Endodermal cell (in vitro differentiated cells): Measurements from ENCODE around the gene ZBTB37. TPM values are rescaled to one million over a fixed set of nuclear protein-coding genes. Genes with fewer than 3 reads are reported as not detected.

Source experiments
- DNase-seq: peaks from one replicate; pipeline ENCODE4 v3.0.0-alpha.2; 2017
- H3K27ac ChIP-seq: 2 replicates; pipeline ENCODE4 v1.5.1; 2013; ENCODE audit warnings: mild to moderate bottlenecking, low read depth, low read length, moderate library complexity
- H3K27me3 ChIP-seq: 2 replicates; pipeline ENCODE4 v1.6.1; 2013; ENCODE audit warnings: mild to moderate bottlenecking, low read length, moderate library complexity; ENCODE audit not compliant: insufficient read depth, control insufficient read depth, poor library complexity, severe bottlenecking
- H3K36me3 ChIP-seq: 2 replicates; pipeline ENCODE4 v1.7.0; 2013; ENCODE audit warnings: mild to moderate bottlenecking, low read length, moderate library complexity; ENCODE audit not compliant: control insufficient read depth, insufficient read depth
- H3K4me1 ChIP-seq: one replicate; pipeline ENCODE4 v1.7.0; 2013; ENCODE audit warnings: low read length; ENCODE audit not compliant: control insufficient read depth, insufficient read depth
- H3K4me3 ChIP-seq: 2 replicates; pipeline ENCODE4 v1.5.1; 2013; ENCODE audit warnings: mild to moderate bottlenecking, low read length, moderate library complexity
- H3K9ac ChIP-seq: 2 replicates; pipeline ENCODE4 v1.6.1; 2013; ENCODE audit warnings: mild to moderate bottlenecking, low read length, moderate library complexity; ENCODE audit not compliant: poor library complexity, severe bottlenecking; ENCODE audit errors: extremely low read depth
- H3K9me3 ChIP-seq: 2 replicates; pipeline ENCODE4 v1.6.1; 2013; ENCODE audit warnings: mild to moderate bottlenecking, low read length, moderate library complexity; ENCODE audit not compliant: control insufficient read depth
- H3K27ac Mint-ChIP-seq: 2 replicates; pipeline ENCODE4 v1.8.0; 2020; ENCODE audit warnings: mixed read lengths
- H3K27me3 Mint-ChIP-seq: 2 replicates; pipeline ENCODE4 v1.8.0; 2021; ENCODE audit warnings: mild to moderate bottlenecking, mixed read lengths; ENCODE audit not compliant: insufficient read depth
- H3K36me3 Mint-ChIP-seq: 2 replicates; pipeline ENCODE4 v1.8.0; 2020; ENCODE audit warnings: low read depth, mixed read lengths
- H3K4me1 Mint-ChIP-seq: 2 replicates; pipeline ENCODE4 v1.8.0; 2020; ENCODE audit warnings: mixed read lengths
- H3K4me3 Mint-ChIP-seq: 2 replicates; pipeline ENCODE4 v1.8.0; 2020; ENCODE audit warnings: mild to moderate bottlenecking, moderate library complexity, mixed read lengths
- H3K9me3 Mint-ChIP-seq: 2 replicates; pipeline ENCODE4 v1.8.0; 2020; ENCODE audit warnings: mild to moderate bottlenecking, mixed read lengths
- CTCF ChIP-seq: fragments of 200-600 bp; sonication (generic); conservative IDR thresholded peaks from 2 replicates; pipeline ENCODE4 v1.5.0; 2021; ENCODE audit warnings: antibody characterized with exemption, mild to moderate bottlenecking
- WGBS, 2 experiments: methylation state at CpG; one replicate each; pipeline versions ENCODE4 v1.1.5 to v1.1.7; 2013; ENCODE audit warnings: missing lambda C conversion rate in 2 of 2, mixed read lengths in 1 of 2; ENCODE audit not compliant: insufficient coverage in 1 of 2, insufficient read length in 1 of 2; 5-methylcytosine and 5-hydroxymethylcytosine counted together
- total RNA-seq, 2 donors: library from RNA; stranded (reverse); fragmentation: NEBNext Ultra II Directional in 1 of 2; extraction: Animal tissue kit (Norgen Biotek cat#: 25700) in 1 of 2; gene quantifications; 2 replicates in 1 of 2; 3 replicates in 1 of 2; pipeline ENCODE4 v1.2.1, GENCODE V29; 2021

ZBTB37 gene
- total RNA-seq, 2 donors from 2014 or later, result 17.4 to 24.2 TPM

DNA sequence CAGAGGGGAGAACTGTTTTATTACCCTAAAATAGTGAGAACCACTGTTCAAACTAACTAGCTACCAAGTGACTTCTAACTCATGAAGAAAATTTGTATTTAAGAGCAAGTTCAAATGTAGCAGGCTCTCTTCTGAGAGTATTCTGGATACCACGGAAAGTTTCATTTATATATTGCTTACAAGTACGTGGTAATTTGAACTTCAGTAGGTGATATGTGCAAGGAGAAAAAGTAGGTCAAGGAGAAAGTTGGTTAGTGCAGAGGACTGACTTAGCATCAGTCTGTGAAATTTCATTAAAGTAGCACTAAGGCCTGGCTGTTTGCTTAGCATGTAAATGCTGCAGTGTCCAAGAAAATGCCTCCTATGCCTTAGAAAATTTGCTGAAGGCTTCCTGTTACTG is 32.2 kb downstream of the ZBTB37 start:
- TF ChIP-seq CTCF, result no peak
- WGBS, 2 experiments, result 91 to 100% methylated on average over 1 to 2 of the region's 2 CpGs
- H3K9me3 ChIP-seq, result no peaks in the 10 kb centered on the region
- Mint-ChIP-seq H3K4me1 (peaks cover 19% of the 10 kb centered on the region), H3K27me3 (no peaks in the 10 kb centered on the region), H3K9me3 (no peaks in the 10 kb centered on the region), H3K27ac (no peak overlapping the region), H3K4me3 (no peak overlapping the region), H3K36me3 (no peaks in the 10 kb centered on the region)
- no peaks in the 10 kb centered on the region for H3K4me1 ChIP-seq
- no peak overlapping the region for H3K4me3 ChIP-seq
- no peaks in the 10 kb centered on the region for H3K27me3 ChIP-seq
- DNase-seq, result no peak
- H3K36me3 ChIP-seq, result no peaks in the 10 kb centered on the region
- H3K27ac ChIP-seq, result no peak overlapping the region
- no peak overlapping the region for H3K9ac ChIP-seq

DNA sequence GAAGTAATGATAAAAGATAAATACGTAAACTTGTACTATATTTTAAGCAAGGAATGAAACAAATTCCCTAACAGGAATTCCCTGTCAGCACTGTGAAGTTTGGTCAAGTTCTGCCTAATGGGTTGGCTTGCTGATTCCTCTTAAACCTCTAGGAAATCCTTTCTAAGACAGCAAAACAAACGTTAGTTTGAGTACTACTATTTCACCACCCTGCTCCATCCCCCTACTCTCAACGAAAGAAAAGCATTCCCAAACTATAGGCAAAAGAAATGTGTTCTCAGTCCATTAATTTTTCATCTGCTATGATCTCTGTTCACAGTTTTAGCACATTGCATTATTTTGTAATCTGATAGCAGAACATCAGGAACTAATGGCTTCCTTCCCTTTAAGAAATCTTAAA is 32.8 kb downstream of the ZBTB37 start:
- H3K9ac ChIP-seq, result no peak overlapping the region
- H3K4me3 ChIP-seq, result no peak overlapping the region
- Mint-ChIP-seq H3K27me3 (no peaks in the 10 kb centered on the region), H3K9me3 (no peaks in the 10 kb centered on the region), H3K27ac (no peak overlapping the region), H3K4me1 (peaks cover 19% of the 10 kb centered on the region), H3K4me3 (no peak overlapping the region), H3K36me3 (no peaks in the 10 kb centered on the region)
- H3K9me3 ChIP-seq, result no peaks in the 10 kb centered on the region
- H3K4me1 ChIP-seq, result no peaks in the 10 kb centered on the region
- no peaks in the 10 kb centered on the region for H3K27me3 ChIP-seq
- no peak for DNase-seq
- TF ChIP-seq CTCF, result no peak
- WGBS, 2 experiments, result 44 to 73% methylated on average over 2 to 3 of the region's 3 CpGs
- no peaks in the 10 kb centered on the region for H3K36me3 ChIP-seq
- no peak overlapping the region for H3K27ac ChIP-seq

- H3K4me1 Mint-ChIP-seq, result peaks cover 19% of the 10 kb centered on the region
- no peak overlapping the region for H3K4me3 Mint-ChIP-seq
- H3K27me3 ChIP-seq, result no peaks in the 10 kb centered on the region
- H3K4me1 ChIP-seq, result no peaks in the 10 kb centered on the region
- no peaks in the 10 kb centered on the region for H3K36me3 ChIP-seq
- 93 to 95% methylated on average over 6 of the region's 6 CpGs for WGBS, 2 experiments
- no peaks in the 10 kb centered on the region for H3K36me3 Mint-ChIP-seq
- H3K9ac ChIP-seq, result no peak overlapping the region
- H3K27ac ChIP-seq, result no peak overlapping the region
- no peaks in the 10 kb centered on the region for H3K27me3 Mint-ChIP-seq
- H3K9me3 Mint-ChIP-seq, result no peaks in the 10 kb centered on the region
- DNase-seq, result no peak
- no peak overlapping the region for H3K27ac Mint-ChIP-seq
- TF ChIP-seq CTCF, result no peak
- H3K9me3 ChIP-seq, result no peaks in the 10 kb centered on the region
- H3K4me3 ChIP-seq, result no peak overlapping the region
Observed at GRCh38 chr1:173903827-173904531, 35.8 kb downstream of the ZBTB37 start.
